GM21786 (cell line): ENCODE data around the gene ECT2L.

Experiments used
- ATAC-seq: cut with Tn5 transposase; IDR thresholded peaks from one replicate; pipeline ENCODE4 v1.9.1; 2021; ENCODE audit not compliant: unreplicated experiment

The ECT2L gene

DNA sequence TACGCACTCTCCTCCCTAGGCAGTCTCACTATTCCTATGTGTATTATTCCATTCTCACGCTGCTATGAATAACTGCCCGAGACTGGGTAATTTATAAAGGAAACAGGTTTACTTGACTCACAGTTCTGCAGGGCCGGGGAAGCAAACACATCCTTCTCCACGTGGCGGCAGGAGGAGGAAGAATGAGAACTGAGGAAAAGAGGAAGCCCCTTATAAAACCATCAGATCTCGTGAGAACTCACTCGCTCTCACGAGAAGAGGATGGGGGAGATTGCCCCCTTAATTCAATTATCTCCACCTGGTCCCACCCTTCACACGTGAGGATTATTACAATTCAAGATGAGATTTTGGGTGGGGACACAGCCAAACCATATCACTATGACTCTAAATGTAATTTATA lies 61.9 kb downstream of the ECT2L start:
- ATAC-seq, result no peak

DNA sequence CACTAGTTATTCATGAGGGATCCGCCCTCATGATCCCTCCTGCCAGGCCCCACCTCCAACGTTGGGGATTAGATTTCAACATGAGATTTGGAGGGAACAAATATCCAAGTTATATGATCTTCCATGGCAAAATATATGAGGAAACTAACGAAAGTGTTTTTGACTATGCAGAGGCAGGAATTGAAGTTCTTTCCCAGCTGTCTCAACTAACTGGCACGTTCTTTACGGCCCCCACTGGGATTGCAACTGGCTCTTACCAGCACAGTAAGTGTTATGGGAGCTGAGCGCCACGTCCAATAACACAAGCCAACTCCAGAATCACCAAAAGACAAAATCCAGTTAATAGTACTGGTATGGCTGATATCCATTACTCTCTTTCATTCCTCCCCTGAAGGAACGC lies 66.6 kb downstream of the ECT2L start:
- ATAC-seq, result no peak

DNA sequence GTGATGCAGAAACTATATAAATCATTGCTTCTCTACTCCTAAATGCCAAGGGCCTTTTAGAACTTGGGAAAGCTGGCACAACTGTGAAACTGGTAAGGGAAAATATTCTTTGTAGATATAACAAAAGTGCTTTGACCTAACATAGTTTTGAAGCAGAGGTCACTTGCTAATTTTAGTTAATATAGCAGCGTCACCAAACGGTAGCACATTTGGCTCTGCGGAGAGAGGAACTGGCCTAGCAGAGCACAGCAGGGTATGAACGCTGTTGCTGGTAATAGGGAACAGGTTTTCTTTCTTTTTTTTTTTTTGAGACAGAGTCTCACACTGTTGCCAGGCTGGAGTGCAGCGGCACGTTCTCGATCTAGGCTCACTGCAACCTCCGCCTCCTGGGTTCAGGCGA lies 67.4 kb downstream of the ECT2L start:
- ATAC-seq, result no peak

DNA sequence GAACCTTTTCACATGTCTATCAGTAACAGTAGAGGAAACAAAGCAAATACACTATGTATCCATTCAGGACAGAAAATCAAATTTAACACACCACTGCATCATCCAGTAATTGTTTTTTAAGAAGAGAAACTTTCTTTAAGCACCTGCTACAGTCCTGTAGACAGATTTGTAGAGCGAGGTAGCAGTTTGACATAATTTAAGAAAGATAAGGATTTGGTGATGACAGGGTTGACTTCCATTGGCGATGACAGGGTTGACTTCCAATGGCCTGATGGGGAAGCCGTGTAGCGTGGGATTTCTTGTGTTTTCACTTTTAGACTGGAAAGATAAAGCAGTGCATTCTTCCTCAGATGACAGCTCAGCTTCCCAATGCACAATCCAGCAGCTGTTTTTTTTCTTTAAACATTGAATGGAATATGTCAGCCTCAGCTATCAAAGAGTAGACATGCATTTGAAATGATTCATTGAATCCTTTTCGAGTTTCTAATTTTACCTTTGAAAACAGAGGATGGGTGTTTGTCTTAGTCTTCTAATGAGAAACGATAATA lies 68.5 kb downstream of the ECT2L start:
- no peak for ATAC-seq

DNA sequence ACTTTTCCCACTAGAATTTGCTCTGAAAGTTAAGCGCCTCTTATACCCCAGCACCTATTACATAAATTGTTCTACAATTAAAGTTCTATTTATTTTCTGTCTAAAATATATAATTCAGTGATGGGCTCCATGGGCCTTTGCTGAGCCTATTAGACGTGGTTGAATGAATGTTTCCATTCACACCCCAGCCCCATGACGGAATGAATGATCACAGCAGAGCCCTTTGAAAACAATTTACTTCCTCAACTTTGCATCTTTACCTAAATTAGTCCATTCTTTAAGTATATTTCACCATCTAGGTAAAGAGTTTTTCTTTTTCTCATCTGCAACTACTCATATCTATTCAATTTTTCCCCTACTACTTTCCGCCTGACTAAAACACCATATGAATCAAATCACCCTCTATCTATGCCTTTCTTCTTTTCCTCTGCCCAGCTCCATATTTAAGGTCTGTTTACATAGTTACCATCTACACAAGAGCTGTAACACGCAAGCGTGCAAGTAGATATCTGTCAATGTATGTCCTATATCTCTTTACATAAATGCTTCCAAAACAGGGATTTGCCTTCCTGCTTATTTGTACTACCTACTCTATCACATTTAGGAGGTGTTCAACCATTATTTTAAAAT lies 69.7 kb downstream of the ECT2L start:
- no peak for ATAC-seq

DNA sequence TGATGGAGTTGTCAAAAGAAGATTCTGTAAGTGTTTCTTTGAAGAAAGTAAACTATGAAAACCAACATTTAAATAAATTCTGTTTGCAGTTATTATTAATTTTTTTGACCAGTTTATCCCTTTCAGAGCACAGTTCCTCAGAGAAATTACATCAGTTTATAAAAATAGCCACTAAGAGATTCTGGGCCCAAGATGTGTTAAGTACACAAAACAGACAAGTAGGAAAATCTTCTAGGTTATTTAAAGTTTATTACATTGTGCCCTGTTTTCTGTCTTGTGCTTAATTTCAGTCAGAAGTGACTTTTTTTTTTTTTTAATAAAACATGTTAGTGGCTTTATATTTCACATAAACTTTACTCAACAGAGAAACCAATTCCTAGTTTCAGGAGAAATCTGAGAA lies 72.3 kb downstream of the ECT2L start:
- ATAC-seq, result no peak

DNA sequence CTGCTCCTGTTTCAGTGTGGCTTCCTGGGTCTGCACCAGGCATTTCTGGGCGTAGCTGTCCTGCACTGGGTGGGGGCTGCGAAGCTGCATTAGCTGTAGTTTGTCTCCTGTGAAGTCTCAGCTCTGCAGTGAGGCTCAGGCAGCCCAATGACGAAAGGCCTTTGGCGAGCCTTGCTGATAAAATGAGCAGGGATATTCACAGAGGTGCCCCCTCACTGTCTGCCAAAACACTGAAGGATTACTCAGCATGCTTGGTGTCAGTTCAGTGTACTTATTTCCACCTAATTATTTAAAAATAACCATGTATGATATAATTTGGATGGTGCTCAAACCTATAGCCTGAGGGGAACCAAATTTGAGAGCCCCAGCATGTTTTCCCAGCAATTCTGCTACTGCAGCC lies 73.5 kb downstream of the ECT2L start:
- no peak for ATAC-seq

DNA sequence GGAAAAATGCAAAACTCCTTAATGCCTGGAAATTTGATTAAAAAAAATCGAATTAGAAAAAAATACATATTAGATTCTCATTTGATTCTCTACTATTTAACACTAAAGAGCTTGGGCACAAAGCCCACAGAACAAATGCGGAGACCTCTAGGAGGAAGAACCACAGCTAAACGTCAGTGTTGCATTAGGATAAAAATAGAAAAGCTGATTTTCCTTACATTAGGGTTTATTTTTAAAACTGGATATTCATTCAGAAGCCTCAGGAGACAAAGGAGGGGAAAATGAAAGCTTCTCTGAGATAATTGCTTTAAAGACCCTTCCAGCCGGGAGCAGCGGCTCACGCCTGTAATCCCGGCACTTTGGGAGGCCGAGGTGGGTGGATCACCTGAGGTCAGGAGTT lies 77.3 kb downstream of the ECT2L start:
- no peak for ATAC-seq

DNA sequence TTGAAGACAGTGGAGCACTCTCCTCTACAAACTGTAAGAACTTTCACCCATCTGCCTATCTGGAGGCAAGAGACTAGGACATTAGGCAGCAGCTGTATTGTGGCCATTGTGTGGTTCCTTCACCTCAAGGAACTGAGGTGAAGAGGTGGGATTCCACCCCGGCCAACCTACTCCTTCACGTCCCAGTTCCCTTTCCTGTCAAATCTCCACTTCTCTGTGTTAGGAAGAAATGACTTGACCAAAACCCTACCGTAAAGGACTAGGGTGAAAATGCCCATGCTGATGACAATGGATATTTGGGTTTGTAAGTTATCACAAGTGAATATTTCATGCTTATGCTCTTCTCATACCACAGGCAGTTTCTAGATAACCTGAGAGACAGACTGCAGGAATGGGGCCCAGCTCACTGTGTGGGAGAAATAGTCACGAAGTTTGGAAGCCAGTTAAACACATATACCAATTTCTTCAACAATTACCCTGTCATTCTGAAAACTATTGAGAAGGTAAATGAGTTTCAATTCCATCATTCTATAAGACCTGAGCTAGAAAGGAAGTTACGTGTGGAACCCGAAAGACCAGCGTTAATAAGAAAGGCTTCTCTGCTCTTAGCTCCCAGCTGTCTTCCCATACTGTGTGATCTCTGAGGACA lies 86.6 kb downstream of the ECT2L start:
- peak; percentile 80 for ATAC-seq

DNA sequence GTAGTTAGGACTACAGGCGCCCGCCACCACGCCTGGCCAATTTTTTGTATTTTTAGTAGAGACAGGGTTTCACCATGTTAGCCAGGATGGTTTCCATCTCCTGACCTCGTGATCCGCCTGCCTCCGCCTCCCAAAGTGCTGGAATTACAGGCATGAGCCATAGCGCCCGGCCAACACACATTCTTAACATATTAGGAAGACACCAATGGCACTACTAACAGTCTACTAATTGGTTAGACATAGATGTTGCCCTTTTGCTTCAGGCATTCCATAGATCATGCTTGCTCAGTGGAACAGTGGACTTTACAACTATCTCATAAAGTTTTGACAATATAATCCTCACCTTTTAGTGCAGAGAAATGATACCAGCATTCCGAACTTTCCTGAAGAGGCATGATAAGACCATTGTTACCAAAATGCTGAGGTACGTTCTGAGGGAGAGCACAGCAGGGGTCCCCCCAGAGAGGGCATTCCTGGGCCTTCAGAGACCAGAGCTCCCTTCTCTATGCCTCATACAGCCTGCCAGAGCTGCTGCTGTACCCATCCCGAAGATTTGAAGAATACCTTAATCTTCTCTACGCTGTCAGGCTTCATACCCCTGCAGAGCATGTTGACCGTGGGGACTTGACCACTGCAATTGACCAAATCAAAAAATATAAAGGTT lies 89.4 kb downstream of the ECT2L start:
- no peak for ATAC-seq

DNA sequence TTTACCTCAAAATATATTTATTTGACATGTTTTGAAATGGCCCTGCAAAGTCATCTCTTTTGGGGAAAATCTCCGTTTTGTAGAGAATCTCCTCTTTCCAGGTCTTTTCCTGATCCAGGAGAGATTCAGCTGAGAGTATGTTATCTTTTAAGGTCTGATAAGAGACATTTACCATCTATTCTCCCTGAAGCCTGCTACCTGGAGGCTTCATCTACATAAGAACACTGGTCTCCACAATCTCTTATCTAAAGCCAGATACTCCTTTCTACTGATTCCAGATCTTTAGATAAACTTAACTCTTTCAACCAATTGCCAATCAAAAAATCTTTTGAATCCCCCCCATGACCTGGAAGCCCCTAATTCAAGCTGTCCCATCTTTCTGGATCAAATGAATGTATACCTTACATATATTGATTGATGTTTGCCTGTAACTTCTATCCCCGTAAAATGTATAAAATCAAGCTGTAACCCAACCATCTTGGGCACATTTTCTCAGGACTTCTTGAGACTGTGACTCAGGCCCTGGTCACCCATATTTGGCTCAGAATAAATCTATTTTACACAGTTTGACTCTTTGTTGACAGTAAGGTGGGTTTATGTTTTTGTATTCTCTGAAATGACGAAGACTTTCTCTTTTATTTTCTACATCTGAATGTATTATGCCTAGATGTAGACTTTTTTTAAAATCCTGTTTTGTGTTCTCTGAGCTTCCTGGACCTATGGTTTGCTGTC lies 95.5 kb downstream of the ECT2L start:
- ATAC-seq, result no peak

DNA sequence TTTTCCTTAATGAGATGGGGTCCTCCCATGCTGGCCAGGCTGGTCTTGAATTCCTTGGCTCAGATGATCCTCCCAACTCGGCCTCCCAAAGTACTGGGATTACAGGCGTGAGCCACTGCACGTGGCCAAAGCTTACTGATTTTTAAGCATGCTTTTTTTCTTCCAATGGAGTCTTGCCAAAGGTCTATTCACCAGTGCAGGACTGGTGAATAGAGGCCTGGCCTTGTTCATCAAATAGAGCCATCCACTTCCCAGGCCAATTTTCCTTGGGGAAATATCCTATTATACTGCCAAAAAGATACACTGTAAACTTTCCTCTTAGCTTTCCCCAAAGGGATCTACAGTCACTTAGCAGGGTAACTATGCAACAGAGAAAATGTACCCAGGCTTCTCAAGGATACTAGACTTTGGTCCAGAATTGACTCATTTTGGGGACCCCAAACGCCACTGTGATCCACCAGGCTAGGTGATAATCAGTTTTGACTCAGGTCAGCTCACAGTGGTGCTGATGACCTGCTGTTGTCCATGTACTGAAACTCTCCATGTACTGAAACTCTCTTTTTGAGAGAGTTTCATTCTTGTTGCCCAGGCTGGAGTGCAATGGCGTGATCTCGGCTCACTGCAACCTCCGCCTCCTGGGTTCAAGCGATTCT lies 100.3 kb downstream of the ECT2L start:
- no peak for ATAC-seq

DNA sequence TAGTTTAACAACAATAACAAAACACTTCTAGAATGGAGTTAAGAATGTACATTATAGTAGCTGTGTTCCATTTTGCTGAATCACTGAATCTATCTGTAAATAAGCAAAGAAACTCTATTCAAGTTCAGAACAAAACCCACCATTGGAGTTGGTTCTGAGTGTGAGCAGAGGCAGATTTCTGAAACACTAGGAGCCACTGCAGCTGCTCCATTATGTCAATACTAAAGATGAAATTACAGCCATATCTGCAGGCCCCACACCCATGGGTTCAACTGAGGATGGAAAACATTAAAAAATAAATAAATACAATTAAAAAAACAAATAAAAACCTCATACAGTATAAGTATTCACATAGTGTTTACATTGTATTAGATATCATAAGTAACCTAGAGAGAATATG lies 101.1 kb downstream of the ECT2L start:
- no peak for ATAC-seq

DNA sequence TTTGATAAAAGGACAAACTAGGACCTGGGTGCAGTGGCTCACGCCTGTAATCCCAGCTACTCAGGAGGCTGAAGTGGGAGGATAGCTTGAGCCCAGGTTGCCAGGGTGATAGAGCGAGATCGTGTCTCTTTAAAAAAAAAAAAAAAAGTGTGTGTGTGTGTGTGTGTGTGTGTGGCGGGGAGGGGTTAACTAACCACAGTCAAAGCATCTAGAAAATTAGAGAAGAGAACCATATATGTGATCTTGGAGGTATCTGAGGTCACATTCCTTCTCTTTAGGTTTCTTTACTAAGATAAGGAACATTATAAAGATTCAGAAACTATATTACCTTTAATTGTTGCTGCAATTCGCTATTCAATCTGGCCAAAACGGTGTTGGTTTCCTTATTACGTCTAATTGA lies 111.3 kb downstream of the ECT2L start:
- ATAC-seq, result no peak

DNA sequence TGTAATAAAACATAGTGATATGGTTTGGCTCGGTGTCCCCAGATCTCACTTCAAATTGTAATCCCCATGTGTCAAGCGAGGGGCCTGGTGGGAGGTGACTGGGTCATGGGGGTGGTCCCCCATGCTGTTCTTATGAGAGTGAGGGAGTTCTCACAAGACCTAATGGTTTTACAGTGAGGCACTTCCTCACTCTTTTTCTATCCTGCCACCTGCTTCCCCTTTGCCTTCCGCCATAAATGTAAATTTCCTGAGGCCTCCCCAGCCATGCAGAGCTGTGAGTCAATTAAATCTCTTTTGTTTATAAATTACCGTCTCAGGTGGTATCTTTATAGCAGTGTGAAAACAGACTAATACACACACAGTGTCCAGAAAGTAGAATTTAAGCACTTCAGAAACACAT lies 113.6 kb downstream of the ECT2L start:
- ATAC-seq, result no peak

DNA sequence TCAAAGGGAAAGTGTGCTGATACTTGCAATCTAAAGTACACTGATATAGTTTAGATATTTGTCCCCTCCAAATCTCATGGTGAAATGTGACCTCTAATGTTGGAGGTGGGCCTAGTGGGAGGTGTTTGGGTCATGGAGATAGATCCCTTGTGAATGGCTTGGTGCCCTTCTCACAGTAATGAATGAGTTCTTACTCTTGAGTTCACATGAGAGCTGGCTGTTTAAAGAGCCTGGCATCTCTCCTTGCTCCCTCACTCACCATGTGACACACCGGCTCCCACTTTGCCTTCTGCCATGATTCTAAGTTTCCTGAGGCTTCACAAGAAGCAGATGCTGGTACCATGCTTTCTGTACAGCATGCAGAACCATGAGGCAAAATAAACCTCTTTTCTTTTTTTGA lies 114.1 kb downstream of the ECT2L start:
- ATAC-seq, result no peak

DNA sequence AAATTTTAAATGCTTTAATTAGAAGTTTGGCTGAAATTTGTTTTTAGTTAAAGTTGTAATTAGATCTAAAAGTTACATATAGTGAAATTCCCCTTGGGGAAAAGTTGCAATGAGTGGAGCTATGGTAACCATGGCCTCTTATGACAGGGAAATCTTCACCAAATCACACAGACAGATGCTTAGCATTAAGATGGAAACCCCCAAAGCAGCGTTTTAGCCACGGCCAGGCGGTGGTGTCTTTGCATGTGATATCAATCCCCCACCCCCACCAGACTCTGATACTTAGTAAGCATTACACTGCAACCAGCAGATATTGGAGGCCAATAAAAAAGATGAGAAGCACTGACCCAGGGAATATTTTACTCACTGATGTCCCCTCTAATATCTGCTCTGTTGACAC lies 116.4 kb downstream of the ECT2L start:
- ATAC-seq, result no peak

DNA sequence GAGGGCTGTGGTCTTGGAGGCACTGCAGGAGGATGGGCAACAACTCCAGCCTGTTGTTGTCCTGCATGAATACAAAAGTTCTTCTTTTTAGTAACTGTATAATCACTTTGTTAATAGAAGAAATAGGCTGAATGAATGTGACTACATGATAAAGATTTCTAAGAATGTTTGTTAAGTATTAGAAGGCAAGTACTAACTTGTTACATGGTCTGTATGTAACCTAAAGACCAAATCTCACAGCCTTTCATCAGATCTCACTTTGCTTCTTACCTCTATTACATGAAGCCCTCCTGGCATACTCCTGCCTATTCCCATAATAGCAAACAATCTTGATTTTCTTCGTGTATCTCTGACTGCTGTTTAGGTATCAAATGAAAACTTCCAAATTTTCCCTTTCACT lies 118.8 kb downstream of the ECT2L start:
- ATAC-seq, result no peak

DNA sequence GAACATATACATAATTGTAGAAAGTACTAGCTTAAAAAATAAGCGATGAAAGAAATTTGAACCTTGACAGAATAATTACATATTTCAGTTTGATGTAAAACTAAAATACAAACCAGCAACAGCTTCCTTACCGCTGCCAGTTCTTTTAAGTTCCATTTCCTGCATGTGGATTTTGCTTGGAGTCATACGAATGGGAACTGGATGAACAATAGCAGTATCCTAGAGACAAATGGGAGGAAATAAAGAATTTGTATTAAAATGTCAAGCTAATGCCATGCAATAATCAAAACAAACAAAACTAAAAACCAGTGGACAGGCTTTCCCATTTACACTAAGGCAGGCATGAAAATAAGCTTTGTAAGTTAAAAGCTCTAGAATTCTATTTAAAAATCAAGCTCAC lies 125.0 kb downstream of the ECT2L start:
- ATAC-seq, result no peak

DNA sequence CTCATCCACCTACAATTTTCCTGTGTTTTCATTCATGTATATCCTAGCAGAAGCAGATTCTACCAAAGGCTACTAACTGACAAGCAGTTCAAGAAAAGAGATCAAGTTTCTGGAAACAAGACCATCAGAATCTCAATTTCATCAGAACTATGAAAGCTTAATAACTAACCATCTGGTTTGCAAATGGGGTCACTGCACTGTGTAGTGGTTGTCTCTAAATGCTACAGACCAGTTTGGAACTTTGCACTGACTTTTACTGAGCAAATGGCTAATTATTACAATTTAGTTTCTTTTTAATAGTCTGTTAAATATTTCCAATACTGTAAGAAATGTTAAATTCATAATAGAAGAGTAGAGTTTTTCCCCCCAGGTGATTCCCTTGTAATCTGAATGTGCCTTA lies 127.7 kb downstream of the ECT2L start:
- ATAC-seq, result no peak

DNA sequence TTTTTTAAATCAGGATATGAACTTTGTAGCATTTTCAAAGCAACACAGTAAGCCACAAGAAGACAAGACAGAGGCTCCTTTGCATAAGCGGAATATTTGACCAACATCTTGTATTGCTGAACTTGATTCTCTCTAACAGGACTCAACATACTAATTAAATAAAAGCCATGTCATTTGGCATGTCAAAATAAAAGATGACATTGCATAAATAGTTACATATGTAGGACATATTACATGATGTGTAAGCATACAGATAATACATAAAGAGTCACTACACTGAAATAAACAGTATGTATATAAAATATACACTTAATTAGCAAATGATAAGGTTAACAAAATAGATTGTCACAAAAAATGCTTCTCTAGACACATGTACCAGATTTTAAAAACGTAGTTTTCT lies 129.9 kb downstream of the ECT2L start:
- ATAC-seq, result no peak
